ENCODE results near the gene LRP3. TPM values are rescaled to one million over a fixed set of nuclear protein-coding genes. Genes with fewer than 3 reads are reported as not detected.

Gene LRP3
- total and polyA plus RNA-seq, 2 donors (not counting 1 experiment from before 2014, with no cell fraction given), result 0.10 TPM; not detected in 1

DNA sequence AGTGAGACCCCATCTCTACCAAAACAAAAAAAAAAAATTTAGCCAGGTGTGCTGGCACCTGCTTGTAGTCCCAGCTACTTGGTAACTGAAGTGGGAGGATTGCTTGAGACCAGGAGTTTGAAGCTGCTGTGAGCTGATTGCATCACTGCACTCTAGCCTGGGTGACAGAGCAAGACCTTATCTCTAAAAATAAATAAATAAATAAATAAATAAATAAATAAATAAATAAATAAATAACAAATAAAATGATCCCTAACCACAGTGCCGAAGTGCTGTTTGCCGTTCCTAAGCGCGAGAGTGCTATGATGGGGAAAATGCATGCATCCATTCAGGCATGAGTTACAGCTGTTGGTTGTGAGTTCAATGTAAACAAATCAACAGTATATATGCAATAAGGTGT lies 35.0 kb upstream of the LRP3 start:
- H3K27ac Mint-ChIP-seq, result no peak overlapping the region
- no peak overlapping the region for H3K4me3 Mint-ChIP-seq

DNA sequence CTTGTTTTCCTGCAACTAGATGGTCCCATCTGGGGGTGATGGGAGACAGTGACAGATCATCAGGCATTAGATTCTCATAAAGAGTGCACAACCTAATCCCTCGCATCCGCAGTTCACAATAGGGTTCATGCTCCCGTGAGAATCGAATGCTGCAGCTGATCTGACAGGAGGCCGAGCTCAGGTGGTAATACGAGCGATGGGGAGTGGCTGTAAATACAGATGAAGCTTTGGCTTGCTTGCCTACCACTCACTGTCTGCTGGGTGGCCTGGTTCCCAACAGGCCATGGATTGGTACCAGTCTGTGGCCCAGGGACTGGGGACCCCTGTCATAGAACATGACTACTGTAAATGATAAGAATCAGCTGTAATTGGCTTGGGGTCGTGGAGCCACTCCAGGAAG lies 34.2 kb upstream of the LRP3 start:
- CTCF ChIA-PET, result interaction anchor here (0.8 to 2.1 kb wide), 4 partner anchors 11 to 24 kb away, joined by 4 to 8 read pairs (median 6); no protein-coding TSS in a partner anchor
- no peaks in the 10 kb centered on the region for H3K9me3 Mint-ChIP-seq (ENCODE audit: insufficient read depth)
- ATAC-seq (ENCODE audit: low read depth) (no peak), DNase-seq (no peak)
- H3K27ac Mint-ChIP-seq, result no peak overlapping the region
- Histone ChIP-seq H3K4me3 (ENCODE audit: control extremely low read depth in 1 of 5, extremely low read depth in 1 of 5, insufficient read depth in 1 of 5, low read depth in 2 of 5, low read length in 4 of 5) (no peak overlapping the region), H3K9ac (ENCODE audit: low read length) (no peak overlapping the region), H3K36me3 (replicated peaks in 1 of 2; ENCODE audit: control extremely low read depth in 1 of 2, control insufficient read depth in 1 of 2, extremely low read depth in 1 of 2, insufficient read depth in 2 of 2, low read length in 1 of 2) (no peaks in the 10 kb centered on the region), H3K9me3 (ENCODE audit: control extremely low read depth in 1 of 3, control insufficient read depth in 2 of 3, insufficient read depth in 1 of 3, low read length in 2 of 3) (no peaks in the 10 kb centered on the region), H3K79me2 (ENCODE audit: control insufficient read depth, insufficient read depth, low read length) (no peaks in the 10 kb centered on the region), H4K20me1 (ENCODE audit: control insufficient read depth, insufficient read depth, low read length, poor library complexity, severe bottlenecking) (no peaks in the 10 kb centered on the region), H3K4me1 (ENCODE audit: control insufficient read depth in 2 of 2, insufficient read depth in 2 of 2, low read length in 2 of 2) (peaks cover 0 to 4% of the 10 kb centered on the region in 2 donors), H2AFZ (ENCODE audit: insufficient read depth, low read depth, low read length, poor library complexity, severe bottlenecking) (no peak overlapping the region), H3K27me3 (replicated peaks in 1 of 4; ENCODE audit: control extremely low read depth in 1 of 4, control insufficient read depth in 3 of 4, insufficient read depth in 4 of 4, low read length in 3 of 4) (peaks cover 0 to 2% (median 0%) of the 10 kb centered on the region in 4 experiments), H3K4me2 (replicated peaks; ENCODE audit: low read depth, low read length, poor library complexity, severe bottlenecking) (no peak overlapping the region), H3K27ac (ENCODE audit: low read length in 2 of 2) (no peak overlapping the region)
- H3K4me1 Mint-ChIP-seq, result peaks cover 4% of the 10 kb centered on the region
- intact Hi-C loops (cut with micrococcal nuclease), result no loop called here
- WGBS (ENCODE audit: insufficient coverage), result 100% methylated on average over 7 of the region's 8 CpGs
- no peaks in the 10 kb centered on the region for H3K27me3 Mint-ChIP-seq
- TF ChIP-seq EZH2 (IDR thresholded peaks at IDR 0.05; ENCODE audit: borderline replicate concordance, insufficient read depth, low read depth, low read length, poor library complexity, severe bottlenecking) (no peak), CTCF (IDR thresholded peaks at IDR 0.05) (no peak)
- POLR2A ChIA-PET, result no interaction called here
- no peak overlapping the region for H3K4me3 Mint-ChIP-seq

More for the DNA sequence above, 35.0 kb upstream of the LRP3 start:
- intact Hi-C loops (cut with micrococcal nuclease), result no loop called here
- no peak for DNase-seq
- Histone ChIP-seq H2AFZ (ENCODE audit: insufficient read depth, low read depth, low read length, poor library complexity, severe bottlenecking) (no peak overlapping the region), H4K20me1 (ENCODE audit: control insufficient read depth, insufficient read depth, low read length, poor library complexity, severe bottlenecking) (no peaks in the 10 kb centered on the region), H3K4me2 (replicated peaks; ENCODE audit: low read depth, low read length, poor library complexity, severe bottlenecking) (no peak overlapping the region), H3K27ac (ENCODE audit: low read length in 2 of 2) (no peak overlapping the region), H3K79me2 (ENCODE audit: control insufficient read depth, insufficient read depth, low read length) (no peaks in the 10 kb centered on the region), H3K36me3 (replicated peaks in 1 of 2; ENCODE audit: control extremely low read depth in 1 of 2, control insufficient read depth in 1 of 2, extremely low read depth in 1 of 2, insufficient read depth in 2 of 2, low read length in 1 of 2) (no peaks in the 10 kb centered on the region), H3K27me3 (replicated peaks in 1 of 4; ENCODE audit: control extremely low read depth in 1 of 4, control insufficient read depth in 3 of 4, insufficient read depth in 4 of 4, low read length in 3 of 4) (peaks cover 0 to 2% (median 0%) of the 10 kb centered on the region in 4 experiments), H3K4me3 (ENCODE audit: control extremely low read depth in 1 of 5, extremely low read depth in 1 of 5, insufficient read depth in 1 of 5, low read depth in 2 of 5, low read length in 4 of 5) (no peak overlapping the region), H3K4me1 (ENCODE audit: control insufficient read depth in 2 of 2, insufficient read depth in 2 of 2, low read length in 2 of 2) (peaks cover 0 to 4% of the 10 kb centered on the region in 2 donors), H3K9ac (ENCODE audit: low read length) (no peak overlapping the region), H3K9me3 (ENCODE audit: control extremely low read depth in 1 of 3, control insufficient read depth in 2 of 3, insufficient read depth in 1 of 3, low read length in 2 of 3) (peaks cover 0 to 1% (median 0%) of the 10 kb centered on the region in 3 donors)
- WGBS (ENCODE audit: insufficient coverage), result no CpG with 5 or more reads among the region's 4 CpGs
- ATAC-seq (ENCODE audit: low read depth), result no peak
- CTCF ChIA-PET, result interaction anchor here (1.3 to 2.1 kb wide), 3 partner anchors 15 to 25 kb away, joined by 6 to 8 read pairs (median 6); no protein-coding TSS in a partner anchor
- POLR2A ChIA-PET, result no interaction called here
- TF ChIP-seq EZH2 (IDR thresholded peaks at IDR 0.05; ENCODE audit: borderline replicate concordance, insufficient read depth, low read depth, low read length, poor library complexity, severe bottlenecking) (no peak), CTCF (IDR thresholded peaks at IDR 0.05) (no peak)
- H3K9me3 Mint-ChIP-seq (ENCODE audit: insufficient read depth), result no peaks in the 10 kb centered on the region
- peaks cover 4% of the 10 kb centered on the region for H3K4me1 Mint-ChIP-seq
- H3K27me3 Mint-ChIP-seq, result no peaks in the 10 kb centered on the region

Measured in B cell (primary cell).